Activated T-helper 2 cell treated with anti-CD3 and anti-CD28 coated beads, Interferon-gamma antibody, Interleukin-2, Interleukin-4, amounts not matched to agents 10 μg/mL and 5 μg/mL and 100 μg/mL, durations not matched to agents 14 hours and 24 hours and 36 hours (primary cell): ENCODE measurements around the gene RFC2. TPM values are rescaled to one million over a fixed set of nuclear protein-coding genes. Genes with fewer than 3 reads are reported as not detected.

ENCODE experiments used
- DNase-seq: peaks from one replicate; pipeline ENCODE4 v3.0.0; 2021; ENCODE audit warnings: low spot score
- H3K27ac Mint-ChIP-seq: one replicate; pipeline ENCODE4 v1.8.0; 2021; ENCODE audit warnings: mixed read lengths
- H3K27me3 Mint-ChIP-seq: one replicate; pipeline ENCODE4 v1.8.0; 2021; ENCODE audit warnings: low read depth, mixed read lengths
- H3K36me3 Mint-ChIP-seq: one replicate; pipeline ENCODE4 v1.8.0; 2021; ENCODE audit warnings: low read depth, mixed read lengths
- H3K4me1 Mint-ChIP-seq: one replicate; pipeline ENCODE4 v1.8.0; 2021; ENCODE audit warnings: low read depth, mixed read lengths
- H3K4me3 Mint-ChIP-seq: one replicate; pipeline ENCODE4 v1.8.0; 2021; ENCODE audit warnings: low read depth, mild to moderate bottlenecking, moderate library complexity, mixed read lengths
- H3K9me3 Mint-ChIP-seq: one replicate; pipeline ENCODE4 v1.8.0; 2021; ENCODE audit warnings: mixed read lengths
- intact Hi-C: fragments of 100-400 bp; cut with micrococcal nuclease; formaldehyde crosslinking; loops from one replicate; pipeline ENCODE4 v1.15.1; 2023
- total RNA-seq: library from RNA; stranded (reverse); gene quantifications from 2 replicates; pipeline ENCODE4 v1.2.3, GENCODE V29; 2022

RFC2 gene
- total RNA-seq, 1 donor from 2014 or later = 85.2 TPM

DNA sequence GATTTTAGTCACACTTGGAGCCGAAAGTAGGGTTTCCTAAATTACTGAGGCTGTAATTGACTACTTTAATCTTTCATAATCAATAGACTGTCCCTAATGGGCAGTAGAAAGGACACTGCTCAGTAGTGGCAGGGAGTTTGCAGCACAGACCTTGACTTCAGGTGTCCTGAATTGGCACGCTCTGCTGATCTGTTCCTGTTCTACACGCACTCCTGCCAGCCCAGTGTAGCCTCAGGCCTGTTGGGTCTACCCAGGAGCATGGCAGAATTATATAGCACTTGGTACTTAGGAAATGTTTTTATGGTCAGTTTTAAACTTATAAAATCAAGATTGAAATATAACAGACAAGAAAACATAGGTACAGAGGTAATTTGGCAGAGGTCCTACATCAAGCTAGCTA lies 71.1 kb downstream of the RFC2 start:
- Mint-ChIP-seq H3K4me3 (no peak overlapping the region), H3K4me1 (peaks cover 43% of the 10 kb centered on the region), H3K27me3 (no peaks in the 10 kb centered on the region), H3K36me3 (peaks cover 61% of the 10 kb centered on the region), H3K9me3 (no peaks in the 10 kb centered on the region), H3K27ac (peak overlapping the region; percentile 69)
- DNase-seq = no peak
- intact Hi-C loops = no loop called here

DNA sequence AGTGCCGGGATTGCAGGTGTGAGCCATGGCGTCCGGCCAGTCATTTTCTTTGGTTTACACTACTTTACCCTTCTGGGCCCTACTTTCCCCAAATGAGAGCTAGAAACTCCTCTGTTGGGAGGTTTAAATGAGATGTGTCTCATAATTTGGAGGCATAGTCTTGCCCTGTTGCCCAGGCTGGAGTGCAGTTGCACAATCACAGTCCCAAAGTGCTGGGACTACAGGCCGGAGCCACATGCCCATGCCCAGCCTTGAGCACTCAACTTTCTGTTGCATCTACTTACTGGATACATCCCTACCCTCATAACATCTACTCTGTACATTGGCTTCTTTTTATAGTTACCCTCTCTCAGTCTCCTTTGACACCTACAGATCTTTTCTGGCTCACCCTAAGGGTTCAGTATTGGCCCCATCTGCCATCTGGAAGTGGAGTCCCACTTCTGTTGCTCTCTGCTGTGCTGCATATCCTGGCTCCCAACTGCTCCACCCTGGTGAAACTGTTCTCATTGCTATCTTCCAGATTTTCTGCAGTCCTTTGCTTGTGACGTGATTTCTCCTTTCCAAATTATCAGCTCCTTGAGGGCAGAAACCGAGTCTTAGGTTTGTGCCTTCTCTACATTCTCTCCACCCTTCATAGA lies 71.6 kb downstream of the RFC2 start:
- Mint-ChIP-seq H3K27ac (peak overlapping the region; percentile 31), H3K9me3 (no peaks in the 10 kb centered on the region), H3K36me3 (peaks cover 59% of the 10 kb centered on the region), H3K27me3 (no peaks in the 10 kb centered on the region), H3K4me1 (peaks cover 47% of the 10 kb centered on the region), H3K4me3 (no peak overlapping the region)
- no peak for DNase-seq
- intact Hi-C loops = no loop called here

DNA sequence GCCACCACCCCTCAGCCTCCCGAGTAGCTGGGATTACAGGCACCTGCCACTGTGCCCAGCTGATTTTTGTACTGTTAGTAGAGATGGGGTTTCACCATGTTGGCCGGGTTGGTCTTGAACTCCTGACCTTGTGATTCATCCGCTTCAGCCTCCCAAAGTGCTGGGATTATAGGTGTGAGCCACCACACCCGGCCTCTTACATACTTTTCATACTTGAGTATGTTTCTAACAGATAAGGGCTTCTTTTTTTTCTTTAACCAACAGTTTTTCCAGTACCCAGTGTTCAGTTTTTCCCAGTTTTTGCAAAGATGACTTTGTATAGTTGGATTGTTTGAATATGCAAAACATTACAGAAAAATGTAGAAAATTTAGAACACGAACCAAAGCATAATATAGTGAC lies 72.4 kb downstream of the RFC2 start:
- no peak for DNase-seq
- Mint-ChIP-seq H3K27me3 (no peaks in the 10 kb centered on the region), H3K36me3 (peaks cover 58% of the 10 kb centered on the region), H3K27ac (no peak overlapping the region), H3K4me3 (no peak overlapping the region), H3K9me3 (no peaks in the 10 kb centered on the region), H3K4me1 (peaks cover 48% of the 10 kb centered on the region)
- intact Hi-C loops = no loop called here

Other genes with a start within 250 kb of the RFC2 start
- gene ELN, start 226.2 kb downstream of the RFC2 start, total RNA-seq = not detected in 2 replicates
- 29.6 and 34.4 TPM in 2 replicates for gene LIMK1, start 170.6 kb downstream of the RFC2 start, total RNA-seq
- gene EIF4H, start 80.0 kb downstream of the RFC2 start, total RNA-seq = 367 and 372 TPM in 2 replicates
- 20.2 and 22.2 TPM in 2 replicates for gene LAT2, start 44.4 kb downstream of the RFC2 start, total RNA-seq
- 2.1 and 2.7 TPM in 2 replicates for gene CLIP2, start 35.0 kb upstream of the RFC2 start, total RNA-seq
- 2.9 and 3.1 TPM in 2 replicates for gene GTF2IRD1, start 199.5 kb upstream of the RFC2 start, total RNA-seq